NCI-H526 (cell line): Measurements from ENCODE around the gene RHOD.
A peak's percentile ranks its signal among the peaks of the same experiment; 100 is the strongest.

Experiments used
- DNase-seq, 2 experiments: peaks; one replicate each; lab custom pipeline; 2025; lab: John Stamatoyannopoulos, UW

RHOD gene

DNA sequence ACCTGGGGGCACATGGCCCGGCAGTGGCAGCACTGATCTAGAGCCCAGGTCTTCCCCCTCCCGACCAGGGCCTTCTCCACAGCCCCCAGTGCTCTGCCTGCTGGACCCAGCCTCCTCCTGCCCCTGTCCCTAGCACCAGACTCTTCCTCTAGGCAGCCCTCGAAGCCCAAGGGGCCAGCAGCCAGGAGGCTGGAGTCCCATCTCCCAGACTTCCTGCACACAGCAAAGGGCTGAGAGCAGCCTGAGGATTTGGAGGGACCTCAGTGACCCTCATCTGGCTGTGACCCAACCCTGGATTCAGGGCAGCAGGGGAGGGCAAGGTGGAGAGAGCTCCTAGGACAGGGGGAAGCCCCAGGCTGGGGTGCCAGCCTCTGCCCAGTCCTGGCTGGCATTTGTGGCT, 3.0 kb downstream of the RHOD start:
- DNase-seq, result no peak

- DNase-seq, result no peak
These were observed 3.5 kb downstream of the RHOD start for GRCh38 chr11:67060111-67060522.

- DNase-seq, result no peak
These were observed 6.1 kb downstream of the RHOD start for GRCh38 chr11:67062526-67063373.

GRCh38 chr11:67066333-67066709, 9.7 kb downstream of the RHOD start:
- DNase-seq, result no peak

- peak in 1 of 2 experiments; percentile 76 for DNase-seq
These were observed 15.0 kb downstream of the RHOD start for GRCh38 chr11:67071420-67072284.

DNA sequence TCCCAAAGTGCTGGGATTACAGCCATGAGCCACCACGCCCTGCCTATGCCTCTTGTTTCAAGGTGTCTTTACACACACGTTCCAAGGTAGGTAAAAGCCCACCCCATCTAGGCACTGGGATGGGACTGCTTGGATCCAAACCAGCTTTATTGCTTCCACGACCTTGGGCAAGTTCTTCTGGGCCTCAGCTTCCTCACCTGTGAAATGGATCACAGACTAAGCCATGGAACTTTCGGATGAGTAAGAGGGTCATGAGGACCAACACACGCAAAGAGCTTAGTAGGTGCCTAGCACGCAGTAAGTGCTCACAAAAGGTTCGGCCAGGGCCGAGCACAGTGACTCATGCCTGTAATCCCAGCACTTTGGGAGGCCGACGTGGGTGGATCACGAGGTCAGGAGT, 15.6 kb downstream of the RHOD start:
- no peak for DNase-seq

DNA sequence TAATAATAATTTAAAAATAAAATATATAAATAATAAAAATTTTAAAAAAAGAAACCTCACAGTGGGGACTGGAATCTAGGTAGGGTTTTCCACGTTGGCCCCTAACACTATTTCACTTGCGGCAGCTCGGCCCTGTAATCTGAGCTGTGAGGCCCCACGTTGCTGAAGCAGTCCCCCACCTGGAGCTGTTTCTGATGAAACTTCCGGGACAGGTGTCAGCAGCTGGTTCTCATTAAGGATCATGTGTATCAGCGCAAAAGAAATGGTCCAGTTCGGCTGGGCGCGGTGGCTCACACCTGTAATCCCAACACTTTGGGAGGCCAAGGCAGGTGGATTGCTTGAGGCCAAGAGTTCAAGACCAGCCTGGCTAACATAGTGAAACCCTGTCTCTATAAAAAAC, 17.3 kb downstream of the RHOD start:
- DNase-seq, result no peak

DNA sequence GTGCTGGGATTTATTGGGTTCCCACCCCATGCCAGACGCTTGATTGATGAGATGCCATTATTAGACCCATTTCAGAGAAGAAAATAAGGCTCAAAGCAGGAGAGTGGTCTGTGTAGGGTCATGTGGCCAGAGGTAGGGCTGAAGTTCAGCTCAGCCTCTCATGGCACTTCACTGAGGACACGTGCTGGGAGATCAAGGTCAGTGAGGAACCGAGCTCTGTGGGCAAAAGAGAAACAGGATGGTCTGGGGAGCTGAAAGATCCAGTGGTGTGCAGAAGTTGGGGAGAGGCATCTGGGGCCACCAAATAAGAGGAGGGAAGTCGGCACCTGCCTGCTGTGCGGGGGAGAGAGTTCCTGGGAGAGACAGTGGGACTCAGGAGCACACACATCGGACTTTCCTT, 19.6 kb downstream of the RHOD start:
- DNase-seq, result no peak

DNA sequence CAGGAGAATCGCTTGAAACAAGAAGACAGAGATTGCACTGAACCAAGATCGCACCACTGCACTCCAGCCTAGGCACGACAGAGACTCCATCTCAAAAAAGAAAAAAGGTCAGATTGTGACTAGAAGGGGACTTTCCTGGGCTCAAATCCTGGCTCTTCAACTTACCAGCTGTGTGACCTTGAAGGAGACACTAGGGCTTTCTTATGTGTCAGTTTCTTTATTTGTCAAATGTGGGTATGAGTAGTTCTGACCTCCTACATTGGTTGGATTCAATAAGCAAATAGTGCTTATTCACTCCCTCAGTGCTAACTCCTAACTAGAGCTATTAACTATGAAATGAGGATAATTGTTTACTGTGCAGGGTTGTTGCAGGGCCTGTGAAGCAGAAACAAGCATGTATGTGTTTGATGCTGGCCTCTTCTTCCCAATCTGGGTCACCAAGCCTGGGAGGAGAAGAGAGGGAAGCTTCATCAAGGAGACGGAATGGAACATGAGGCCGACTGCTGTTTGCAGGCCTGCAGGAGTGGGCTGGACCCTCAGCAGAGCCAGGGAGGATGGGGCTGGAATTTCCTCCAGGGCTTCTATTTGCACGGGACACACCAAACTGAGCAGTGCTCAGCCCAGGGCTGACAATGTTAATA, 22.5 kb downstream of the RHOD start:
- DNase-seq, result no peak

DNA sequence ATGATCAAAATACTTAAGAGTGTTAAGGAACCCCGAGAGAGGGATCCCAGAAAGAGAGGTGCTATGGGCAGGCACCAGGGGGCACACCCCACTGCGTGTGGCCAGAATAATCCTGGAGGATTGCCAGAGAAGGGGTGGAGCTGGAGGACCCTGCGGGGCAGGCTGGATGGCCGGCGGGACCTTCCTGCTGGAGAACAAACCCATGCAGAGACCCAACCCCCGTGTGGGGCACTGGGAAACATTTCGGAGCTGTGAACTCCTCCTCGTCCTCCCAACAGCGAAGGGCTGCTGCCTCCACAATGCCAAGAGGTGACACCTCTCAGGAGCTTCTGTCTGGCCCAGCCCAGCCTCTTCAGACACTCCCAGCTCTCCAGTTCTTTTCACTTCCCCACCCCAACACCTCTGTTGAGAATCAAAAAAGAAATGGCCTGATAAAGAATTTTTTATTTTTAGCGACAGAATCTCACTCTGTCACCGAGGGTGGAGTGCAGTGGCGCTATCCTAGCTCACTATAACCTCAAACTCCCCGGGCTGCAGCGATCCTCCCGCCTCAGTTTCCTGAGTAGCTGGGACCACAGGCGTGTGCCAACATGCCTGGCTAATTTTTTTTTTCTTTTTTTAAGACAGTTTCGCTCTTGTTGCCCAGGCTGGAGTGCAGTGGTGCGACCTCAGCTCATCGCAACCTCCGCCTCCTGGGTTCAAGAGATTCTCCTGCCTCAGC, 25.6 kb downstream of the RHOD start:
- no peak for DNase-seq

DNA sequence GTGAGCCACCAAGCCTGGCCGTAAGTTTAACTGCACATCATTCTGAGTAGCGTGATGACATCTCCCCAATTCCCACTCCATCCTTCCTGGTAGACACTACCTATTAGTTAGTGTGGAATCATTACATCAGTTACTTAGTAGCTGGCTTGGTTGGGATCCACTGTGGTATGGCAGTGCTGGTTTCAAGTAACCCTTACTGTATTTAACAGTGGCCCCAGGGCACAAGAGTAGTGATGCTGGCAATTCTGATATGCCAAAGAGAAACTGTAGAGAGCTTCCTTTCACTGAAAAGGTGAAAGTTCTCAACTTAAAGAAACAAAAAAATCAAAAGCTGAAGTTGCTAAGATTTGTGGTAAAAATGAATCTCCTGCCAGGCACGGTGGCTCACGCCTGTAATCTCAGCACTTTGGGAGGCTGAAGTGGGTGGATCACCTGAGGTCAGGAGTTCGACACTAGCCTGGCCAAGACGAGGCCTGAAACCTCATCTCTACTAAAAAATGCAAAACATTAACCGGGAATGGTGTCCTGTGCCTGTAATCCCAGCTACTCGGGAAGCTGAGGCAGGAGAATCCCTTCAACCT, 27.2 kb downstream of the RHOD start:
- DNase-seq, result no peak

GRCh38 chr11:67085617-67086016, 29.0 kb downstream of the RHOD start:
- no peak for DNase-seq

GRCh38 chr11:67090717-67091116, 34.1 kb downstream of the RHOD start:
- DNase-seq, result no peak

DNA sequence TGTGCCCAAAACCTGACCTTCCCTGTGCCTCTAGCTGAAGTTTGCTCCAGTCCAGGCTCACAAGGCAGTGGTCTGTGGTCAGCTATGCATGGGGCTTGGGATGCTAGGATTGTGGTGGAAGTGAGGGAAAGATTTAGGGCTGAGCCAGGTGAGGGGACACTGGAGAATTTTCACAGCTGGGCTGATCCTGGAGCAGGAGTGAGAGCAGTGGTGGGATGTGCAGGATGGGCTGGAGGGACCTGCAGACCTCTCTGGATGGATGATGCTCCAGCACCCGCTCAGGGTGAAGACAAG, 38.5 kb downstream of the RHOD start:
- DNase-seq, result no peak

DNA sequence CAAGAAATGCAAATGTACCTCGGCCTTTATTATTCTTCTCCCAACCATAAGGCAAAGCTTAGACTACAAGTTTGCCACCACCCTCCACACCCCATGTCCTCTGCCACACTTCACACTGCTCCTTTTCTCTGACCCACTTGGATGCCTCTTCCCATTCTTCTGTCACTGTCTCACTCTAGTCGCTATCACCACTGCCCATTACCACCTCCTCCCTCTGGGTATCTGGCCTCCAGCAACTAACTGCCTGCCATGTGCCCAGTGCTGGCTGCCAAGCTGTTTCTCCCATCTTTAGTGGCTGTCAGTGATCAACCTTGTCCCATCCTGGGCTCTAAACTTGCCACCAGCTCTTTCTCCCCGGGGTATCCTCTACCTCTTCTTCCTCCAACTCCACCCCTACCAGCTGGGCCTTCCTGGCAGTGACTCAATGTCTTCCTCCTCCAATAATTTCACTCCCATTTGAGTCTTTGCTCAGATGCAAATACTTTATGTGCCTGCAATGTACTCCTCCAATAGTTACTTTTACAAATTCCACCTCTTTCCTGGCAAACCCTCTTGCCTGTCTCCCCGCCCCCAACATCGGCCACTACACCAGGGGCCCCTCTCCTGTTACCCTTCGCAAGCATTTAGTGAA, 42.3 kb downstream of the RHOD start:
- no peak for DNase-seq

DNA sequence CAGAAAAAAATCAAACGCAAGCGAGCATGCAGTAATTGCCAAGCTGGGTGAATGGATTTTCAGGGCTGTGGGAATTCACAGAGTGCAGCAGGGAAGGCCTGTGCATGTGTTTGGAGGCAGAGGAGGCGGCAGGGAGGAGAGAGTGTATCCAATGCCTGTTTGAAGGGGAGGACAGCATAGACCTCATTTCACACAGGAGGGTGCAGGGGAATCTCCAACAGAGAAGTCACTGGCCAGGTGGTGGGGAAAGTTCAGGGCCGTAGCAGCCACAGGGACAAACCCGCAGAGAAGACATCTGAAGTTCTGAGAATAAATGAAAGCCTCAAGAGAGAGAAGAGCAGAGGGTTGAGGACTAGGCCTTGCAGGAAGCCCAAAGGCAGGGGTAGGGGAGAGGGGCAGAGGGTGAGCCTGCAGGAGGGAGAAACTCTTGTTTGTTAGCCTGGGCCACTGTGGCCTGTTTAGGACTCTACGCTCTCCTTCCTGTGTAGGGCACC, 43.2 kb downstream of the RHOD start:
- DNase-seq, result no peak

DNA sequence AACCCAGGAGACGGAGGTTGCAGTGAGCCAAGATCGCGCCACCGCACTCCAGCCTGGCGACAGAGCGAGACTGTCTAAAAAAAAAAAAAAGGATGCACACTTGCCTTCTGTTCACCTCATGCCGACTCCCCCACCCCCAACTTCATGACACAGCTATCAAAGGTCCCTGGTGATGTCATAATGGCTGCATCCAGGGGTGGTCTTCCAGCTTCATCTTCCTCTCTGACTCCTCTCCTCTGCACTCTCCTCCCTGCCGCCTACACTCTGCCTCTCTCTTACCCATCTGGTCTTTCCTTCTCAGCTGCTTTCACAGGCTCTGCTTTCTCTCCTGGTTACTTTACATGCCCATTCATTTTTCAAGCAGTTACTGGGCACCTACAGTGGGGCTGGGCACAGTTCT, 46.0 kb downstream of the RHOD start:
- no peak for DNase-seq

GRCh38 chr11:67105964-67106363, 49.3 kb downstream of the RHOD start:
- DNase-seq, result no peak

- DNase-seq, result no peak
These were observed 54.6 kb downstream of the RHOD start for GRCh38 chr11:67111261-67111660.

DNA sequence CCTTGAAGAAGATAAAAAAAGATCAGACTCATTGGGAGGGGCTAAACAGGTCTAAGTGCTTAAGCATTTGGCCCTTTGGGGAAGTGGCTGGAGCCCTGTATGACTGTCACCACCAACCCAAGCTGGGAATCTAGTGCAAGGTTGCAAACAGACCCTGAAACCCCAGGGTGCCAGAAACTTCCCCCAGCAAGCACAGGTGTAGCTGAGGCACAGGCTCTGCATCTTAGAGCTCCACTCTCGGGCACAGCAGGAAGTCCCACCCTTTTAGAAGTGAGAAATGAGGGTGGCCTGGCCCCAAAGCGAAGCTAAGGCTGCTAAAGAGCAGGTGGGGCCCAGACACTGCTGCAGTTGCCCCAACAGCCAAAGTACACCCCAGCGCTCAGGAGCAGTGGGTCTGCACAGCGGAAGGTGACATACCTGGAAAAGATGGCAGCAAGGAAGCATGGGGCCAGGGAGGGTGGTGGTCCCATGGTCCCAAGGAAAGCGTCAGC, 56.6 kb downstream of the RHOD start:
- DNase-seq, result no peak

- no peak for DNase-seq
These were observed 57.7 kb downstream of the RHOD start for GRCh38 chr11:67114275-67114896.
